Stimulated activated CD8-positive, alpha-beta memory T cell treated with anti-CD3 and anti-CD28 coated beads, Interleukin-15, amount 100 ng/mL, for 4 hours (primary cell): ENCODE data around the gene PRKCG.
"Not testable (repeated sequence)": the region's sequence is repeated elsewhere in the genome, so short reads cannot be mapped to it uniquely, and the experiment has no call there.

Source experiments
- DNase-seq, 2 donors: peaks; one replicate each; pipeline ENCODE4 v3.0.0-alpha.2; 2020; ENCODE audit warnings: low read depth in 2 of 2

PRKCG gene

DNA sequence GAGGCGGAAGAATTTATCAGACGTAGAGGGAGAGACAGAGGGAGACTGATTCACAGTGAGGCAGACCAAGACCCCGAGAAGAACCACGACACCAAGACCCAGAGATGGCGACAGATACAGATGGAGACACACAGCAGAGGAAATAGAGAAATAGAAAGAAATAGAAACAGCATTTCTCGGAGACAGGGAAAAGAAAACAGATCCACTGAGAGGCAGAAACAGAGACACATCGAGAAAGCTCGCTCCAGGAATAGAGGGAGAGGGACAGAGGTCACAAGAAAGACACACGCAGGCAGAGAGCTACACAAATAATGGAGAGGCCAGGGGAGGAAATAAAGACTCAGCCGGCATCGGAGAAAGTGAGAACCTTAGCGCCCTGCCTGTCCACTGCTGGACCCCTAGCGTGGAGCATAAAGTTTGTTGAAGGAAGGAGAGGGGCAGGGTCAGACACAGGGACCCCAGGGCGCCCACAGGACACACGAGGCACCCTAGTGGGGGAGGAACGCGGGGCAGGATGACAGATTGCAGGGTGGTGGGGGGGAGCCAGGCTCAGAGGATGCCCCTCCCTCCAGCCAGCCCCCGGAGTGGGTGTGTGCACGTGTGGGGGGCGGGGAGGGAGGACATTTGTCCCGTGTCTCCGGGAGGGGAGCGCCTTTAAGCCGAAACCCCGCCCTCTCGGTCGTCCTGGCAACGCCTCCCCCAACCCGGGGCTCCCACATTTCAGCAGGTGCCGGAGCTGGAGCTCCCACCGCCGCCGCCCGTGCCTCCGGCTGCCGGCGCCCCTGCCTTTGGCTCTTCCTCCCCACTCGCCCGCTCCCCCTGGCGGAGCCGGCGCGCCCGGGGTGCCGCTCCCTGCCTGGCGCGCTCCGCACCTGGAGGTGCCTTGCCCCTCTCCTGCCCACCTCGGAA lies at the start of gene PRKCG:
Gene PRKCG, plus strand, starts transcription at position 716 of the 909 bp plus-strand sequence. CDS start 298 bp downstream, outside the sequence.
- DNase-seq, result peak in 1 of 2 donors; percentile 27

- not testable (repeated sequence) for DNase-seq
Observed at GRCh38 chr19:53832861-53833260, 49.1 kb upstream of the PRKCG start.

DNA sequence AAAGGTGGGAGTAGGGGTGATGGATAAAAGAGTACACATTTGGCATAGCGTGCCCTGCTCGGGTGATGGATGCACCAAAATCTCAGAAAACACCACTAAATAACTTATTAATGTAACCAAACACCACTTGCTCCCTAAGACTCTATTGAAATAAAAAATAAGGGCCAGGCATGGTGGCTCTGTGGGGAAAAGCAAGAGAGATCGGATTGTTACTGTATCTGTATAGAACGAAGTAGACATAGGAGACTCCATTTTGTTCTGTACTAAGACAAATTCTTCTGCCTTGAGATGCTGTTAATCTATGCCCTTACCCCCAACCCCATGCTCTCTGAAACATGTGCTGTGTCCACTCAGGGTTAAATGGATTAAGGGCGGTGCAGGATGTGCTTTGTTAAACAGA lies 43.6 kb upstream of the PRKCG start:
- DNase-seq, result not testable (repeated sequence)

DNA sequence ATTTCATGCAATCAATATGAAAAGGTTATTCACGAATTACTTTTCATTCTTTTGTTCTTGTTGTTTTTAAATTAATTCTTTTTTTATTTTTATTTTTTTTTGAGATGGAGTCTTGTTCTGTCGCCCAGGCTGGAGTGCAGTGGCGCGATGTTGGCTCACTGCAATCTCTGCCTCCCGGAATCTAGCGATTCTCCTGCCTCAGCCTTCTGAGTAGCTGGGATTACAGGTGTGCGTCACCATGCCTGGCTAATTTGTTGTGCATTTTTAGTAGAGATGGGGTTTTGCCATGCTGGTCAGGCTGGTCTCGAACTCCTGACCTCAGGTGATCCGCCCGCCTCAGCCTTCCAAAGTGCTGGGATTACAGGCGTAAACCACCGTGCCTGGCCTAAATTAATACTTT lies 41.8 kb upstream of the PRKCG start:
- not testable (repeated sequence) for DNase-seq

GRCh38 chr19:53840914-53841313 lies 41.1 kb upstream of the PRKCG start:
- DNase-seq, result not testable (repeated sequence)

- DNase-seq, result no peak
Observed at GRCh38 chr19:53844849-53845246, 37.1 kb upstream of the PRKCG start.

DNA sequence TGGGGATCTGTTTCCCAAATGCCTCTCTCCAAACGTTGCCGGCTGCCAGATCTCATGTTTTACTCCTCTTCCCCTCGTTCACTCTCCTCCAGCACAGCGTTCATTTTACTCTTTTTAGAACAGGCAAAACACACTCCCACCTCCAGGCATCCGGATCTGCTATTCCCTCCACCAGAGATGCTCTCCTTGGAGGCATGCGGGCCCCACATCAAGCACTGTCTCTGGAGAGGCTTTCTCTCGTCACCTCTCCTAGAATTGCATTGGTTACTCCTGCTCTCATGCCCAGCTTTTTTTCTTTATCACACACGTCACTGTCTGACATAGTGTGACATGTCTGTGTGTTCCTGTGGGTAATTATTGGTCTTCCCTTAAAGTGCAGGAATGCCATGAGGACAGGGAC lies 34.4 kb upstream of the PRKCG start:
- no peak for DNase-seq

- no peak for DNase-seq
Observed at GRCh38 chr19:53849237-53849676, 32.7 kb upstream of the PRKCG start.

DNA sequence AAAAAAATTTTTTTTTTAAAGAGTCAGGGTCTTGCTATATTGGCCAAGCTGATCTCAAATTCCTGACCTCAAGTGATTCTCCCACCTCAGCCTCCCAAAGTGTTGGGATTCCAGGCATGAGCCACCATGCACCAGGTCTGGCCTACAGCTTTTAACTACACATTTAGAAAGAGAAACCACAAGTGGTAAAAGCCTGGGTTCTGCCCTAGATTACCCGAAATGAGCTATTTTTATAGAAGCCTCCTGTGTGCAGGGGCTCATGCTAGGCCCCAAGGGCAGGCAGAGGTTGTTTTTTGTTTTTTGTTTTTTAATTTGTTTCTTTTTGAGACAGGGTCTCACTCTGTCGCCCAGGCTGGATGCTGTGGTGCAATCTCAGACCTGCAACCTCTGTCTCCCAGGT lies 28.3 kb upstream of the PRKCG start:
- no peak for DNase-seq

GRCh38 chr19:53864308-53864836 lies 17.6 kb upstream of the PRKCG start:
- DNase-seq, result no peak

- no peak for DNase-seq
Observed at GRCh38 chr19:53865523-53865917, 16.5 kb upstream of the PRKCG start.

DNA sequence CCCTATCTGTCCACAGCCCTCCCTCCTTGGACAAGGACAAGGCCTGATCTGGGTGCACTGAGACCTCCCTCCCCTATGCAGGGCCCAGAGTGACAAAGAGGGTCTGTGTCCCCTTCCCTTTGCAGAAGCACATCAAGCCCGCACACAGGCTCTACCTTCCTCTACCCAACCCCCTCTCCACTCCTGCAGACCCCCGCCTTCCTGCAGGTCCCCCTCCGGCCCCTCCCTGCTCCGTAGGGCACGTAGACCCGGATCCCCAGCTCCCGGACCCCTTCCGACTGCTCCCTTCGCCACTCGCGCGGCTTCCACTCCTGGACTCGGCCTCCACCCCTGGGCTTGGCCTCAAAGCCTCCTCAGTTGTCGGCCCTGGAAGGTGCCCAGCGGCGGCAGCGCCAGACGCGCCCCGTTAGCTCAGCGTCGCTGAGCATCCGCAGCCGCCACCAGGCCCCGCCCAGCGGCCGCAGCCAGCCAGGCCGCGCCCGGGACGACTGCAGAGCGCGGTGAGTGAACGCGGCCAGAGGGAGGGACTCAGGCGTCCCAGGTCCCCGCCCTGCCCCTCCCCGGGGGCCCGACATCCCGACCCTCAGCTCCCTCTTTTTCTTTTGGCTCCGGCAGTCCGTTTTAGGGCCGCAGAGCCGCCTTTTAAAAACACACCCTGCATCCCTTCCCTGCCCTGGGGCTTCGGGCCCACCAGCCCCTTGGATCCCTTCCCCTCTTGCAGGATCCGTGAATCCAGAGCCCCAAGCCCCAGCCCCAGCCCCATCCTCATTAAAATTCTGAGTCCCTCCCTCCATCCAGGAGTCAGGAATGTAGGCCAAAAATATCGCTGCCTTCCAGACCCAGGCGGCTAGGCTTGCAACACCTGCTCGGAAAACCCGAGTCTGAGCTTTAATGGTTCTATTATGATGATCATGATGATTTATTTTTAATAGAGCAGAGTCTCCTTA lies 15.8 kb upstream of the PRKCG start:
- no peak for DNase-seq

- DNase-seq, result no peak
Observed at GRCh38 chr19:53866865-53867224, 15.2 kb upstream of the PRKCG start.

GRCh38 chr19:53867225-53868090 lies 14.5 kb upstream of the PRKCG start, which contains the start of gene MYADM:
Gene MYADM, plus strand, starts transcription at chr19:53867883. Its CDS starts 5,647 bp downstream, at chr19:53873530.
- DNase-seq, result peak; percentile 98

- no peak for DNase-seq
Observed at GRCh38 chr19:53868091-53868891, 13.7 kb upstream of the PRKCG start.

GRCh38 chr19:53868892-53869804 lies 12.8 kb upstream of the PRKCG start:
- DNase-seq, result peak; percentile 74 to 80

DNA sequence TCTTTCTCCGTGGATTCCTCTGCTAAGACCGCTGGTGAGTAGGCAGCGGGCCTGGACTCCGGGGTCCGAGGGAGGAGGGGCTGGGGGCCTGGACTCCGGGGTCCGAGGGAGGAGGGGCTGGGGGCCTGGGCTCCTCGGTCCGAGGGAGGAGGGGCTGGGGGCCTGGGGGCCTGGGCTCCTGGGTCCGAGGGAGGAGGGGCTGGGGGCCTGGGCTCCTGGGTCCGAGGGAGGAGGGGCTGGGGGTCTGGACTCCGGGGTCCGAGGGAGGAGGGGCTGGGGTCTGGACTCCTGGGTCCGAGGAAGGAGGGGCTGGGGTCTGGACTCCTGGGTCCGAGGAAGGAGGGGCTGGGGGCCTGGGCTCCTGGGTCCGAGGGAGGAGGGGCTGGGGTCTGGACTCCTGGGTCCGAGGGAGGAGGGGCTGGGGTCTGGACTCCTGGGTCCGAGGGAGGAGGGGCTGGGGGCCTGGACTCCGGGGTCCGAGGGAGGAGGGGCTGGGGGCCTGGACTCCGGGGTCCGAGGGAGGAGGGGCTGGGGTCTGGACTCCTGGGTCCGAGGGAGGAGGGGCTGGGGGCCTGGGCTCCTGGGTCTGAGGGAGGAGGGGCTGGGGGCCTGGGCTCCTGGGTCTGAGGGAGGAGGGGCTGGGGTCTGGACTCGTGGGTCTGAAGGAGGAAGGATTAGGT lies 12.1 kb upstream of the PRKCG start:
- DNase-seq, result not testable (repeated sequence)

GRCh38 chr19:53870485-53870844 lies 11.5 kb upstream of the PRKCG start:
- no peak for DNase-seq

GRCh38 chr19:53871454-53871853 lies 10.5 kb upstream of the PRKCG start:
- DNase-seq, result no peak
